Uterus (tissue), 4 donors: ENCODE data around the gene CLIC3. TPM values are rescaled to one million over a fixed set of nuclear protein-coding genes. Genes with fewer than 3 reads are reported as not detected.
"Not testable (repeated sequence)": the region's sequence is repeated elsewhere in the genome, so short reads cannot be mapped to it uniquely, and the experiment has no call there.

Experiments used
- DNase-seq, 2 donors: peaks; one replicate each; pipeline ENCODE4 v3.0.0-alpha.2; 2019 to 2020
- H3K27ac ChIP-seq, 2 donors: fragments of 200-600 bp; sonication (generic); 1 replicate in 1 of 2; 2 replicates in 1 of 2; pipeline ENCODE4 v1.5.1; 2016 to 2018
- H3K27me3 ChIP-seq, 2 donors: fragments of 200-600 bp; sonication (generic); one replicate each; pipeline ENCODE4 v1.5.1; 2018 to 2019; ENCODE audit warnings: control low read depth in 1 of 2
- H3K36me3 ChIP-seq, 2 donors: fragments of 200-600 bp; sonication (generic); one replicate each; pipeline ENCODE4 v1.5.1; 2019; ENCODE audit warnings: control low read depth in 1 of 2
- H3K4me1 ChIP-seq, 2 donors: fragments of 200-600 bp; sonication (generic); one replicate each; pipeline ENCODE4 v1.5.1; 2018 to 2019; ENCODE audit warnings: control low read depth in 1 of 2
- H3K4me3 ChIP-seq, 2 donors: fragments of 200-600 bp; sonication (generic); 1 replicate in 1 of 2; 2 replicates in 1 of 2; pipeline ENCODE4 v1.5.1; 2018 to 2019; ENCODE audit warnings: mild to moderate bottlenecking in 1 of 2
- H3K9me3 ChIP-seq, 2 donors: fragments of 200-600 bp; sonication (generic); one replicate each; pipeline ENCODE4 v1.5.1; 2019; ENCODE audit warnings: control low read depth in 1 of 2
- POLR2A ChIP-seq, 2 donors: fragments of 450-650 bp; IDR thresholded peaks; one replicate each; pipeline ENCODE4 v1.6.1; 2016; ENCODE audit warnings: antibody characterized with exemption in 2 of 2, mild to moderate bottlenecking in 1 of 2, moderate library complexity in 1 of 2
- intact Hi-C: fragments of 100-400 bp; cut with DNase I; formaldehyde crosslinking; loops from one replicate; pipeline ENCODE4 v1.15.1; 2023; ENCODE audit warnings: low total_unique reads
- total RNA-seq, 4 donors: library from RNA; depleted of rRNA in 3 of 4; stranded (reverse); fragments of >200 nt in 3 of 4; gene quantifications; one replicate each; pipeline versions ENCODE4 v1.1.0 to v1.2.4, GENCODE V29; 2014 to 2023
- TF ChIP-seq, protein P1 (sequence below), 4 experiments: fragments of 200-600 bp in 2 of 4; fragments of 450-650 bp in 2 of 4; sonication (generic) in 2 of 4; IDR thresholded peaks; one replicate each; pipeline ENCODE4 v1.5.1; 2016 to 2019; ENCODE audit warnings: antibody characterized with exemption in 4 of 4, mild to moderate bottlenecking in 2 of 4, moderate library complexity in 1 of 4
- donor health status: DM: yes; HTN: yes; CAD: no.

Gene CLIC3
- total RNA-seq, 4 donors from 2014 or later, result 1.5 TPM; not detected in 2

DNA sequence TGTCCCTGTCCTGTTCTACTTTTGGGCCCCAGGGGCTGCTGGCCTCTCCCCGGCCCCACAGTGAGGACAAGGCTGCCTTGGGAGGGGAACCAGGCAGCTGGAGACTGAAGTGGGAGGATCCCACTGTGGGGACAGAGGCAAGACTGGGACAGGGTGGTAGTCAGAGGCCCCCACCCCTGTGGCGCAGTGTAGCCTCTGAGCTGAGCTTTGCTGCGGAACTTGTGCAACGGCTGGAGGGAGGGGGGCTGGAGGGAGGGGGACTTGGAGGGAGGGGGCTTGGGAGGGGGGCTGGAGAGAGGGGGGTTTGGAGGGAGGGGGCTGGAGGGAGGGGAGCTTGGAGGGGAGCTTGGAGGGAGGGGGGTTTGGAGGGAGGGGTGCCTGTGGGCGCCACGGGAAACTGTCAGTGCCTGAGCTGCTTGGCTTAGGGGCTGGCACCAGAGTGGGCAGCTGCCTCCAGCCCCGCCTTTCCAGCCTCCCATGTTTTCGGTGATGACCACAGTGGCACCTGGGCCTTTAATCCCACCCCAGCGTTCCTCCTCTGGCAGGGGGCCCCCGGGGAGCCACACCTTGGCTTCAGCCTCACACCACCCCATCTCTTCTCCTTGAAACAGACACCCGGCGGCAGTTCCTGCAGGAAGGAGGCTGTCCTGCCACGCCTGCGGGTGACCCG is 37.8 kb upstream of the CLIC3 start:
- DNase-seq, result no peak
- no peaks in the 10 kb centered on the region for H3K9me3 ChIP-seq
- peaks cover 0 to 4% of the 10 kb centered on the region in 2 donors for H3K4me1 ChIP-seq
- intact Hi-C loops, result loop anchor here (5.0 kb wide), 1 partner anchor 247 kb away; no protein-coding TSS in a partner anchor
- no peak overlapping the region for H3K27ac ChIP-seq
- H3K4me3 ChIP-seq, result no peak overlapping the region
- TF ChIP-seq, protein P1, sequence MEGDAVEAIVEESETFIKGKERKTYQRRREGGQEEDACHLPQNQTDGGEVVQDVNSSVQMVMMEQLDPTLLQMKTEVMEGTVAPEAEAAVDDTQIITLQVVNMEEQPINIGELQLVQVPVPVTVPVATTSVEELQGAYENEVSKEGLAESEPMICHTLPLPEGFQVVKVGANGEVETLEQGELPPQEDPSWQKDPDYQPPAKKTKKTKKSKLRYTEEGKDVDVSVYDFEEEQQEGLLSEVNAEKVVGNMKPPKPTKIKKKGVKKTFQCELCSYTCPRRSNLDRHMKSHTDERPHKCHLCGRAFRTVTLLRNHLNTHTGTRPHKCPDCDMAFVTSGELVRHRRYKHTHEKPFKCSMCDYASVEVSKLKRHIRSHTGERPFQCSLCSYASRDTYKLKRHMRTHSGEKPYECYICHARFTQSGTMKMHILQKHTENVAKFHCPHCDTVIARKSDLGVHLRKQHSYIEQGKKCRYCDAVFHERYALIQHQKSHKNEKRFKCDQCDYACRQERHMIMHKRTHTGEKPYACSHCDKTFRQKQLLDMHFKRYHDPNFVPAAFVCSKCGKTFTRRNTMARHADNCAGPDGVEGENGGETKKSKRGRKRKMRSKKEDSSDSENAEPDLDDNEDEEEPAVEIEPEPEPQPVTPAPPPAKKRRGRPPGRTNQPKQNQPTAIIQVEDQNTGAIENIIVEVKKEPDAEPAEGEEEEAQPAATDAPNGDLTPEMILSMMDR (IDR thresholded peaks at IDR 0.05), result no peak
- no peaks in the 10 kb centered on the region for H3K36me3 ChIP-seq
- H3K27me3 ChIP-seq, result no peaks in the 10 kb centered on the region

DNA sequence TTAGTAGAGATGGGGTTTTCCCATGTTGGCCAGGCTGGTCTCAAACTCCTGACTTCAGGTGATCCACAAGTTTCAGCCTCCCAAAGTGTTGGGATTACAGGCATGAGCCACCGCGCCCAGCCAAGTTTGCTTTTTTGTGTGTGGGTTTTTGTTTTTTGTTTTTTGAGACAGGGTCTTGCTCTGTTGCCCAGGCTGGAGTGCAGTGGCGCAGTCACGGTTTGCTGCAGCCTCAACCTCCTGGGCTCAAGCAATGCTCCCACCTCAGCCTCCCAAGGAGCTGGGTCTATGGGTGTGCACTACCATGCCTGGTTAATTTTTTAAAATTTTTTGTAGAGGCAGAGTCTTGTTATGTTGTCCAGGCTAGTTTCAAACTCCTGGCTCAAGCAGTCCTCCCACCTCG is 37.1 kb upstream of the CLIC3 start:
- not testable (repeated sequence) for H3K27ac ChIP-seq, H3K9me3 ChIP-seq, H3K36me3 ChIP-seq, H3K27me3 ChIP-seq, H3K4me3 ChIP-seq, DNase-seq
- intact Hi-C loops, result loop anchor here (5.0 kb wide), 1 partner anchor 246 kb away; no protein-coding TSS in a partner anchor
- peaks cover 0 to 11% of the 10 kb centered on the region in 2 donors for H3K4me1 ChIP-seq

DNA sequence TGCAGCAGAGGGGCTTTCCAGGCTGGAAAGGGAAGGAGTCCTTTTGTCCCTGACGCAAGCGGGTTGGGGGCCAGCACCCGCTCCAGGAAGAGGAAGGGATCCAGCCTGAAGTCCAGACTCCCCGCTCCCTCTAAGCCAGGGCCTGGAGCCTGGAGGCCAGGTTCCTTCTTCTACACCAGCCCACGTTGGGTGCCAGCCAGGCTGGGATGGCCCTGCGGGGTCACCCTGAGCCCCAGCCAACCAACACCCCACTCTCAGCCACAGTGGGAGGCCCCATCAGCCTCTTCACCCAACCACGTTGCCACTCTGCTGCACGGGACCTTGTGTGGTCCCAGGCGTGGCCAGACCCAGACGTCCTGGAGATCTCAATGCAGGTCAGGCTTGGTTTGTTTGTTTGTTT is 36.5 kb upstream of the CLIC3 start:
- no peak for DNase-seq
- intact Hi-C loops, result loop anchor here (5.0 kb wide), 1 partner anchor 246 kb away; no protein-coding TSS in a partner anchor
- no peaks in the 10 kb centered on the region for H3K36me3 ChIP-seq
- H3K27me3 ChIP-seq, result no peaks in the 10 kb centered on the region
- no peaks in the 10 kb centered on the region for H3K9me3 ChIP-seq
- no peak for TF ChIP-seq POLR2A (IDR thresholded peaks at IDR 0.05)
- TF ChIP-seq, protein P1 (IDR thresholded peaks at IDR 0.05), result no peak
- H3K4me1 ChIP-seq, result peaks cover 0 to 13% of the 10 kb centered on the region in 2 donors
- H3K27ac ChIP-seq, result no peak overlapping the region
- H3K4me3 ChIP-seq, result no peak overlapping the region

DNA sequence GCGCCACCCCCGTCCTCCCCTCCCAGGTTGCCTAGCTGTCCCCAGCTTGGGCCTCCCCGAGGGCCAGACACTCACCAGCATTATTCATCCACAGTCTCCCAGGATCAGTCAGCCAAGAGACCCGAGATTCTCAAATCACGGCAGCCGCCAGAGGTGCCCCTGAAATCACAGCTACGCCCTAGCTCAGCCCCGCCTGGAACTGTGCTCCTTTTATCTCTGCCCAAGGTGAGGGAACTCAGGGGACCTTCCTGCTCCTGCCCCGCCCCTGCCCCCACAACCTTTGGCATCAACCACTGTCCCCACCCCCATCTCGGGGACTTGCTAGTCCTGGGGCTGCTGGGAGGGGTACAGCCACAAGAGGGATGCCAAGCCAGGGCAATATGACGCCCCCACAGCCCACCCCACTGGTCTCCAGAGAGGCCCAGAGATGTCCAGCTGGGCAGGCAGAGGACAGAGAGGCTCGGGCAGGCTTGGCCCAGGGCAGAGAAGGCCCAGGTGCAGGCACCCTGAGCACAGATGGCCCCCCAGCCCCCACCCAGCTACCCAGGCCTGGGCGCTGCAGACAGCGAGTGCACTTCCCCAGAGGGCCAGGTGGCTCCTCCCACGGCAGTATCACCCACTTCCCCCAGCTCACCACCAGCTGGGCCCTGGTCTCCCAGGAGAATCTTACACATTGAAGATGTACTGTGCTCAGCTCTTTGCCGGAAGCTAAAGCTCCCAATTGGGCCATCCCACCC is 35.7 kb upstream of the CLIC3 start, which contains the start of gene FUT7:
Gene FUT7 (minus strand): TSS at position 185 of the 737 bp plus-strand sequence. CDS start 97 bp downstream, at position 88.
- Histone ChIP-seq H3K27ac (no peak within 1 kb of the TSS), H3K27me3 (no peaks in the 10 kb centered on the region), H3K9me3 (no peaks in the 10 kb centered on the region), H3K4me3 (no peak within 1 kb of the TSS), H3K36me3 (no peaks in the 10 kb centered on the region), H3K4me1 (peaks cover 0 to 18% of the 10 kb centered on the region in 2 donors)
- DNase-seq, result no peak
- intact Hi-C loops, result loop anchor here (5.0 kb wide), 1 partner anchor 245 kb away; no protein-coding TSS in a partner anchor
- TF ChIP-seq POLR2A (IDR thresholded peaks at IDR 0.05), result no peak
- TF ChIP-seq, protein P1 (IDR thresholded peaks at IDR 0.05), result no peak

DNA sequence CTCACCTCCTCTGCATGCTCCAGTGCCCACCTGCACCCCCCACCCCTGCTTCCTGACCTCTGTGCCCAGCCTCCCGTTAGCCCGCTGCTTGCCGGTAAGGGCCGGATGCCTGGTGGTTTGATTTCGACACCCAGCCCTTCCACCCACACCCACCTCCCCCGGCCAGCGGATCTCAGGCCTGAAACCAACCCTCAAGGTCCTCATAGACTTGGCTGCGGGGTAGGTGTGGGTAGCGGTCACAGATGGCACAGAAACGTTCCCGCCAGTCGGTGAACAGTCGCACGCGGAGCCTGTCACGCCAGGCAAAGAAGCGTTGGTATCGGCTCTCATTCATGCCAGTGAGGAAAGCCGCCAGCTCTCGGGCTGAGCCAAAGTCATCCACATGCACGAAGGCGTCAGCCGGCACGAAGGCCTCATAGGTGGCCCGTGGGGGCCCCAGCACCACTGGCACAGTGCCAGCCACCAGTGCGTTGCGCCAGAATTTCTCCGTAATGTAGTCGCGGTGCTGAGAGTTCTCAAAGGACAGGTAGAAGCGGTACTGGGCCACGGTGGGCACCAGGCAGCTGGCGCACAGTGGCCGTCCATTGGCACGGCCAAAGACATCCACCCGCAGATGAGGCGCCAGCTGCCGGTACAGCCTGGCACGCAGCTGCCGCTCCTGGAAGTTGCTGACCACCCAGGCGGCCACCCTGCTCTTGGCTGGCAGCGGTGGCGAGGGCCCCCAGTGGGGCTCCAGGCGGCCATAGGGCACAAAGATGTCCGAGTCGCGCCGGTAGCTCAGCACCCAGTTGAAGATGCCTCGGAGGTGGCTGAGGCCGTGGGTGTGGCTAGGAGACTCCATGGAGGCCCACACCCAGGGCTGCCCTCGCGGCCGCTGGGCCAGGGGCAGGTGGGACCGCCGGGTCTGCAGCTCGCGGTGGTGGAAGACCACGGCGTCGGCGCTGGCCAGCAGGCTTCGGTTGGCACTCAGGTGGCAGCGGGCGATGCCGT is 34.5 kb upstream of the CLIC3 start:
- Histone ChIP-seq H3K27me3 (no peaks in the 10 kb centered on the region), H3K4me1 (peaks cover 0 to 18% of the 10 kb centered on the region in 2 donors), H3K27ac (no peak overlapping the region), H3K4me3 (no peak overlapping the region), H3K36me3 (no peaks in the 10 kb centered on the region), H3K9me3 (no peaks in the 10 kb centered on the region)
- intact Hi-C loops, result loop anchor here (5.0 kb wide), 1 partner anchor 244 kb away; no protein-coding TSS in a partner anchor
- no peak for DNase-seq
- TF ChIP-seq, protein P1 (IDR thresholded peaks at IDR 0.05), result no peak
- no peak for TF ChIP-seq POLR2A (IDR thresholded peaks at IDR 0.05)
